ENCODE results near the gene ELK3. TPM values are rescaled to one million over a fixed set of nuclear protein-coding genes. Genes with fewer than 3 reads are reported as not detected.

The ELK3 gene
- total and polyA plus RNA-seq, 9 of the 15 experiments (the other 6 are each of a cell fraction or from before 2014, with no cell fraction given) = 1.5 to 5.5 (median 2.9) TPM

DNA sequence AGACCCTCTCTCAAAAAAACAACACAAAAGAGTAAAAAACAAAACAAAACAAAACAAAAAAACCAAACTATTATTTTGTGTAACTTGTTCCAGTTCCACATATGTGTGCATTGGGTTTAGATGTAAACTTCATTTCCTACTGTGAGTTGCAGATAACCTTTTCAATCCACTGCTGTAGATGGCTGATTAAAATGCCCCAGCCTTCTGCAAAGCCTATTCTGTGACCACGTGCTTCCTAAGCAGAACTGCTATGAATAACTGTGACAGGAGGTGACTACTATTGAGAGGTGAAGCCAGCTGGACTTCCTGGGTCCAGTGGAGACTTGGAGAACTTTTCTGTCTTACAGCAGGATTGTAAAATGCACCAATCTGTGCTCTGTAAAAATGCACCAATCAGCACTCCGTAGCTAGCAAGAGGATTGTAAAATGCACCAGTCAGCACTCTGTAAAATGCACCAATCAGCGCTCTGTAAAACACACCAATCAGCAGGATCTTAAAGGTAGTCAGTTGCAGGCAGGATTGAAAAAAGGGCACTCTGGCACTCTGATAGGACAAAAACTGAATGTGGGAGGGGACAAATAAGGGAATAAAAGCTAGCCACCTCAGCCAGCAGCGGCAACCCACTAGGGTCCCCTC lies 10.3 kb upstream of the ELK3 start (continued):
- TF ChIP-seq GTF2E2 (tag; IDR thresholded peaks at IDR 0.05) = no peak
- peak; percentile 70 for TF ChIP-seq CBFA2T3 (IDR thresholded peaks at IDR 0.05)
- no peak for TF ChIP-seq ZNF274 (IDR thresholded peaks at IDR 0.05; ENCODE audit: borderline replicate concordance, low read depth, low read length)
- TF ChIP-seq HLTF (IDR thresholded peaks at IDR 0.05) = no peak
- no peak for TF ChIP-seq ZNF253 (CRISPR knock-in tag; conservative IDR thresholded peaks at IDR 0.05)
- no peak for TF ChIP-seq ZNF79 (CRISPR knock-in tag; IDR thresholded peaks at IDR 0.05; ENCODE audit: low read depth)
- no peak for TF ChIP-seq ZNF197 (CRISPR knock-in tag; IDR thresholded peaks at IDR 0.05; ENCODE audit: low read depth)
- no peak for TF ChIP-seq MLX (CRISPR knock-in tag; conservative IDR thresholded peaks at IDR 0.05)
- no peak for TF ChIP-seq ZNF561 (CRISPR knock-in tag; conservative IDR thresholded peaks at IDR 0.05)
- peak; percentile 79 for TF ChIP-seq TEAD4 (IDR thresholded peaks at IDR 0.05; ENCODE audit: low read length)
- TF ChIP-seq TEAD4 (CRISPR knock-in tag; IDR thresholded peaks at IDR 0.05; ENCODE audit: borderline replicate concordance) = no peak
- TF ChIP-seq PTRF (tag; IDR thresholded peaks at IDR 0.05) = no peak
- TF ChIP-seq, protein P1, sequence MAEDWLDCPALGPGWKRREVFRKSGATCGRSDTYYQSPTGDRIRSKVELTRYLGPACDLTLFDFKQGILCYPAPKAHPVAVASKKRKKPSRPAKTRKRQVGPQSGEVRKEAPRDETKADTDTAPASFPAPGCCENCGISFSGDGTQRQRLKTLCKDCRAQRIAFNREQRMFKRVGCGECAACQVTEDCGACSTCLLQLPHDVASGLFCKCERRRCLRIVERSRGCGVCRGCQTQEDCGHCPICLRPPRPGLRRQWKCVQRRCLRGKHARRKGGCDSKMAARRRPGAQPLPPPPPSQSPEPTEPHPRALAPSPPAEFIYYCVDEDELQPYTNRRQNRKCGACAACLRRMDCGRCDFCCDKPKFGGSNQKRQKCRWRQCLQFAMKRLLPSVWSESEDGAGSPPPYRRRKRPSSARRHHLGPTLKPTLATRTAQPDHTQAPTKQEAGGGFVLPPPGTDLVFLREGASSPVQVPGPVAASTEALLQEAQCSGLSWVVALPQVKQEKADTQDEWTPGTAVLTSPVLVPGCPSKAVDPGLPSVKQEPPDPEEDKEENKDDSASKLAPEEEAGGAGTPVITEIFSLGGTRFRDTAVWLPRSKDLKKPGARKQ (CRISPR knock-in tag; IDR thresholded peaks at IDR 0.05) = no peak
- no peak for TF ChIP-seq UBTF (IDR thresholded peaks at IDR 0.05; ENCODE audit: borderline replicate concordance in 1 of 2, low read depth in 2 of 2, low read length in 2 of 2)
- no peak for TF ChIP-seq MTA1 (IDR thresholded peaks at IDR 0.05; ENCODE audit: borderline replicate concordance)
- TF ChIP-seq SETDB1 (IDR thresholded peaks at IDR 0.05; ENCODE audit: low read length) = no peak
- TF ChIP-seq ZNF184 (CRISPR knock-in tag; IDR thresholded peaks at IDR 0.05) = no peak
- no peak for TF ChIP-seq ZFX (CRISPR knock-in tag; IDR thresholded peaks at IDR 0.05)
- TF ChIP-seq SIRT6 (IDR thresholded peaks at IDR 0.05; ENCODE audit: low read depth, low read length) = no peak
- no peak for TF ChIP-seq ZNF507 (tag; conservative IDR thresholded peaks at IDR 0.05)
- no peak for TF ChIP-seq BRF1 (IDR thresholded peaks at IDR 0.05; ENCODE audit: borderline replicate concordance, extremely low read depth, insufficient read length)
- TF ChIP-seq PML (IDR thresholded peaks at IDR 0.05; ENCODE audit: low read length) = no peak
- TF ChIP-seq L3MBTL2 (IDR thresholded peaks at IDR 0.05) = peak; percentile 67
- 0 out of 2 replicates have a peak, but pooled peaks have one; percentile 17 for TF ChIP-seq FOSL1 (tag; conservative IDR thresholded peaks at IDR 0.05)
- TF ChIP-seq SMAD2 (IDR thresholded peaks at IDR 0.05; ENCODE audit: low read depth, low read length) = no peak
